ENCODE measurements around the gene CAMK1.

DNA sequence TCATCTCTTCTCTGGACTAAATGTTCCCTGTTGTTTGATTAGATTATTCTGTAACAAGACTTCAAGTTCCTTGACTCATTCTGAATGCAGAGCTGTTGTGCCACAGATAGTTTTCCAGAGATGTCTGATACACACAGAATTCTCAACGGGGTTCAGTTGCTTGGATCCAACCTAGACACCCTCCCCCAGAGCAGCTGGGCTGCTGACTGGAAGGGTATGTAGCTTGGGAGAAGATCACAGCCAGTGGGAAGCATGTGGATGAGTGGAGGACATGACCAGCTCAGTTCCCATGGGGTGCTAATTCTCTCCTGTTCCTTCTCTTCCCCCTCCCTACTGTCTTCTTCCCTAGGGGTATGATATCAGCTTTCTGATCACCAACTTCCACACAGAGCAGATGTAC is 33.7 kb upstream of the CAMK1 start:
- TF ChIP-seq, protein P1, sequence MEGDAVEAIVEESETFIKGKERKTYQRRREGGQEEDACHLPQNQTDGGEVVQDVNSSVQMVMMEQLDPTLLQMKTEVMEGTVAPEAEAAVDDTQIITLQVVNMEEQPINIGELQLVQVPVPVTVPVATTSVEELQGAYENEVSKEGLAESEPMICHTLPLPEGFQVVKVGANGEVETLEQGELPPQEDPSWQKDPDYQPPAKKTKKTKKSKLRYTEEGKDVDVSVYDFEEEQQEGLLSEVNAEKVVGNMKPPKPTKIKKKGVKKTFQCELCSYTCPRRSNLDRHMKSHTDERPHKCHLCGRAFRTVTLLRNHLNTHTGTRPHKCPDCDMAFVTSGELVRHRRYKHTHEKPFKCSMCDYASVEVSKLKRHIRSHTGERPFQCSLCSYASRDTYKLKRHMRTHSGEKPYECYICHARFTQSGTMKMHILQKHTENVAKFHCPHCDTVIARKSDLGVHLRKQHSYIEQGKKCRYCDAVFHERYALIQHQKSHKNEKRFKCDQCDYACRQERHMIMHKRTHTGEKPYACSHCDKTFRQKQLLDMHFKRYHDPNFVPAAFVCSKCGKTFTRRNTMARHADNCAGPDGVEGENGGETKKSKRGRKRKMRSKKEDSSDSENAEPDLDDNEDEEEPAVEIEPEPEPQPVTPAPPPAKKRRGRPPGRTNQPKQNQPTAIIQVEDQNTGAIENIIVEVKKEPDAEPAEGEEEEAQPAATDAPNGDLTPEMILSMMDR (IDR thresholded peaks at IDR 0.05; ENCODE audit: low read depth, low read length), result no peak
- no peak for TF ChIP-seq POLR2A (IDR thresholded peaks at IDR 0.05; ENCODE audit: extremely low read depth, insufficient read length)
